Cardiac ventricle fibroblast (primary cell): ENCODE data around the gene KRT14. TPM values are rescaled to one million over a fixed set of nuclear protein-coding genes. Genes with fewer than 3 reads are reported as not detected.

Source experiments
- total RNA-seq: library from RNA; depleted of rRNA; stranded (reverse); fragments of >200 nt; gene quantifications from 2 replicates; pipeline ENCODE4 v1.2.3, GENCODE V29; 2015

The KRT14 gene
- total RNA-seq: 0.34 TPM in 1 of 2 replicates, not detected in the other

DNA sequence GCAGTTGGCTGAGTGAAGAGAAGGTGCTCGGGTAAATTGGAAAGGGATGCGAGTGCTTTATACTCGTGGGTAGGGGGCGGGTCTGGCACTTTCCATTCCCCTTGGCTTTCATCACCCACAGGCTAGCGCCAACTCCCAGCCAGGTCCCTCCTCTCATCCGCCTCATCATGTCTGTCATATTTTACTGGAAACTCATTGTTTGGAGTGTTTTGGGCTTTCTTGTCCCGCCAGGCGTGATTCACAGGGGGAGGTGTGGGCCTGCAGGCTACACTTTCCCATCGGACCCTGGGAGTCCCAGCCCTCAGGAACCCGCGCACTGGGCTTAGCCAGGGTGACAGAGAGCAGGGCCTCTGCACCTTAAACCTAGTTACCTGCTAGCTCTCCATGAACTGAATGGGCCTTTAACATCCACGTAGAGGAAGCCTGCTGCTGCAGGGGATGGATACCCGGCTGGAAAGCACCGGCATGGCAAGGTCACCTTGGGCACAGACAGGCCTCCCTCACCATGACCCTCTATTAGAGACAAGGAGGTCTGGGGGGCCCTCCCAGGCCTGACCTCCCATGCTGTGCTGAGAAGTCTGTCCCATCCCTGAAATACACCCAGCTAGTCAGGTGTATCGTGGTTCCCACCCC, at the start of gene KRT14:
TSS of gene KRT14 (minus strand) at position 33 of the 633 bp plus-strand sequence. CDS start 61 bp downstream, outside the sequence.

DNA sequence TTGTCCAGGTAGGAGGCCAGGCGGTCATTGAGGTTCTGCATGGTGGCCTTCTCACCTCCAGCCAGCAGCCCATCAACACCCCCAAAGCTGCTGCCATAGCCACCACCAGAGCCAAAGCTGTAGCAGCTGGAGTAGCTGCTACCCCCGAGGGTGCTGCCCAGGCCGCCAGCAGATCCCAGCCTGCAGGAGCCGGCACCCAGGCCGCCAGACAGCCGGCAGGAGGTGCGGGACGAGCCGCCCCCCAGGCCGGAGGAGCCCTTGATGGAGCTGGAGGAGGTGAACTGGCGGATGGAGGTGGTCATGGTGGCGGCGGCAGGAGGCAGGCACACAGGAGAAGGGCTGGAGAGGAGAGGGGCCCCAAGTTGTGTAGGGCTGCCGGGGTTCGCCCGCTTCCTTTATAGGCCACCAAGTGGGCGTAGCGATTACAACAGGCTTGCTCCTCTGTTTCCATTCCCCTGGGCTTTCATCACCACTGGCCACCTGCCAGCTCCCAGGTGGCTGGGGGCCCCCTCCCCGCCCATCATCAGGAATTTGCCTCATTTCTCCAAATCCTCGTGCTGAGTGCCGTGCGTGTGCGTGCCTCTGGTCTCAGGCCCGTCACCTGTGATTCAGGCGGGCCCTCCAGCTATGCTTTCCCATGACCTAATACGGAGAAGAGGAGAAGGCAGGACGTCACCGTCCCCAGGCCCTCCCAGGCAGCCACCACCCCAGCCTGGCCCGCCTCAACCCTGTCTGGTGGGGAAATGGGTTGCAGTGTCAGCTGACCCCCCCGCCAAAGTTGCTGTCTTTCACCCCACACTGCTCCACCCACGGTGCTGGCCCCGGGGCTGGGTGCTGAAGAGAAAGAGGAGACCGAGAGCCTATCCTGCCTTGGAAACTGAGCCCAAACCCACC, 37.8 kb upstream of the KRT14 start, which contains the start of gene KRT17:
TSS of gene KRT17 (minus strand) at position 368 of the 894 bp plus-strand sequence. CDS start at position 302, 66 bp downstream.

DNA sequence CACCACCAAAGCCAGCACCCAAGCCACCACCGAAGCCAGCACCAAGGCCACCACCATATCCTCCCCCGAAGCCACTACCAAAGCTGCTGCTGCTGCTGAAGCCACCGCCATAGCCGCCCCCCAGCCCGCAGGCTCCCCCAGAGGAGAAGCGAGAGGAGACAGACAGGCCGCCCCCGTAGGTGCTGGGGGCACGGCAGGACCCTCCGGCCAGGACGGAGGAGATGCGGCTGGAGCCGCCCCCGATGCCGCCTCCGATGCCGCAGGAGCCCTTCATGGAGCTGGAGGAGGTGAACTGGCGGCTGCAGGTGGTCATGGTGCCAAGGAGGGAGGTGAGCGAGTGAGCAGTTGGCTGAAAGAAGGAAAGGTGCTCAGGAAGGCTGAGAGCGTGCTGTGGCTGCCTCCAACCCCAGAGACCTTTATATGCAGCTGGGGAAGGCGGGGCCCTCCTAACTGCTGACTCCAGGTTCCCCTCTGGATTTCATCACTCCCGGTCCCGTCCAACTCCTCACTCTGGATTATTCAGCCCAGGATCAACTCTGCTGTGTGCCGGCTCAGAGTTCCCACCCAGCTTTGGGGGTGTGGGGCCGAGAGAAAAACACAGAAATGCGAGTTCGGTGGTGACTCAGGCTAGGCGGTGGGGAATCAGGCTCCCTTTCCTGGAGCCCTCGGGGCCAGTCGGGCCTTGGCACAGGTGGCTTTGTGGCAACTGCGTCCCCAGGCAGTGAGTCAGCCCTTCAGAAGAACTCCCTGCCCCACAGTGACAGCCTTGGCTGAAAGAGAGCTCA, 25.9 kb upstream of the KRT14 start, which contains the start of gene KRT16:
TSS of gene KRT16 (minus strand) at position 392 of the 785 bp plus-strand sequence. CDS start at position 313, 79 bp downstream.

DNA sequence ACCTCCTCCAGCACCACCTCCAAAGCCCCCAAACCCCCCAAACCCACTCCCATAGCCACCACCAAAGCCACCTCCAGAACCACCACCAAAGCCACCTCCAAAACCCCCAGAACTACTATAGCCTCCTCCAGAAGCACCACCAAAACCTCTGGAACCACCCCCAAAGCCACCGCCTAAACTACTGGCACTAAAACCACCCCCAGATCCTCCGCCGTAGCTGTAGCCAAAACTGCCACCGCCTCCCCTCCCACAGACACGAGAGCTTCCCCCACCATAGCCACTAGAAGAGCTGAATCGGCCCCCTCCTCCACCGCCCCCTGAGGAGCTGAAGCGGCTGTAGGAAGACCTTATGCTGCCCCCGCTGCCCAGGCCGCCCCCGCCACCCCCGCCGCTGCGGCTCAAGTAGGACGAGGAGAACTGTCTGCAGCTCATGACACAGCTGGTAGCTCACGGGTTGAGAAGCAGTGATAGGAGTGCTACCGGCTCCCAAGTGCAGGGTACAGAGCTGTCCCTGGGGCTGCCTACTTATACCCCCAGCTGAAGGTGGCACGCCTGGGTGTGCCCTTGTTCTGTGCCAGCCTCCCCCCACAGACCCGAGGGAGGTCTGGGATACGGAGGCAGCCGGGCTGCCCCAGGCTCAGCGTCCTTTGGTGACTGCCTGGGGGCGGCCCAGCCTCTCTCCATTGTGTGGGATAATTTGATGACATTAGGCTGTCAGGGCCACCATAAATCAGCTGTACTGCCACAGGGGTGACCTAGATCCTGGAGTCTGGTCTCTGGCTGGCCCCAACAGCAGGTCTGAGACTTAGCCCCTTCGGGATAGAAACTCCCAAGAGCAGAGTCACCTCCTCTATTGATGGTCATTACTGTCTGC, 14.9 kb downstream of the KRT14 start, which contains the start of gene KRT9:
TSS of gene KRT9 (minus strand) at position 499 of the 874 bp plus-strand sequence. CDS start at position 432, 67 bp downstream.

Other genes starting within 250 kb of the KRT14 start
- not detected in 2 replicates for gene KRT33A, start 236.1 kb downstream of the KRT14 start, total RNA-seq
- not detected in 2 replicates for gene KRT33B, start 217.1 kb downstream of the KRT14 start, total RNA-seq
- not detected in 2 replicates for gene KRT34, start 204.6 kb downstream of the KRT14 start, total RNA-seq
- gene KRT31, start 189.3 kb downstream of the KRT14 start, total RNA-seq: not detected in 2 replicates
- not detected in 2 replicates for gene KRT37, start 162.3 kb downstream of the KRT14 start, total RNA-seq
- gene KRT38, start 145.9 kb downstream of the KRT14 start, total RNA-seq: not detected in 2 replicates
- not detected in 2 replicates for gene KRT32, start 119.5 kb downstream of the KRT14 start, total RNA-seq
- gene KRT35, start 105.7 kb downstream of the KRT14 start, total RNA-seq: not detected in 2 replicates
- not detected in 2 replicates for gene KRT36, start 97.0 kb downstream of the KRT14 start, total RNA-seq
- gene KRT13, start 81.3 kb downstream of the KRT14 start, total RNA-seq: 0.75 TPM in 1 of 2 replicates, not detected in the other
- 0.59 TPM in 1 of 2 replicates, not detected in the other for gene KRT15, start 68.0 kb downstream of the KRT14 start, total RNA-seq
- gene KRT19, start 58.6 kb downstream of the KRT14 start, total RNA-seq: 22.6 and 32.1 TPM in 2 replicates
- gene KRT9, start 14.8 kb downstream of the KRT14 start, total RNA-seq: not detected in 2 replicates
- not detected in 2 replicates for gene KRT16, start 25.9 kb upstream of the KRT14 start, total RNA-seq
- 7.1 and 9.5 TPM in 2 replicates for gene KRT17, start 37.7 kb upstream of the KRT14 start, total RNA-seq
- gene EIF1, start 102.0 kb upstream of the KRT14 start, total RNA-seq: 315 and 385 TPM in 2 replicates
- gene GAST, start 125.4 kb upstream of the KRT14 start, total RNA-seq: not detected in 2 replicates
- gene HAP1, start 147.7 kb upstream of the KRT14 start, total RNA-seq: not detected in 2 replicates
- gene JUP, start 199.8 kb upstream of the KRT14 start, total RNA-seq: 22.5 and 23.7 TPM in 2 replicates
- gene P3H4, start 225.1 kb upstream of the KRT14 start, total RNA-seq: 52.4 and 54.5 TPM in 2 replicates
- gene FKBP10, start 226.1 kb upstream of the KRT14 start, total RNA-seq: 395 and 437 TPM in 2 replicates
- gene NT5C3B, start 249.3 kb upstream of the KRT14 start, total RNA-seq: 47.2 and 58.6 TPM in 2 replicates